PC-9 (cell line): ENCODE results near the gene ZBTB7C.

Experiments used
- EZH2 ChIP-seq: fragments of 200-600 bp; sonication (generic); IDR thresholded peaks from 2 replicates; pipeline ENCODE4 v1.8.0; 2017; ENCODE audit warnings: antibody characterized with exemption, low read depth
- TF ChIP-seq, protein P1 (sequence below): fragments of 200-600 bp; sonication (generic); conservative IDR thresholded peaks from 2 replicates; pipeline ENCODE4 v1.6.1; 2017; ENCODE audit warnings: mixed run types, antibody characterized with exemption, mild to moderate bottlenecking, moderate library complexity

DNA sequence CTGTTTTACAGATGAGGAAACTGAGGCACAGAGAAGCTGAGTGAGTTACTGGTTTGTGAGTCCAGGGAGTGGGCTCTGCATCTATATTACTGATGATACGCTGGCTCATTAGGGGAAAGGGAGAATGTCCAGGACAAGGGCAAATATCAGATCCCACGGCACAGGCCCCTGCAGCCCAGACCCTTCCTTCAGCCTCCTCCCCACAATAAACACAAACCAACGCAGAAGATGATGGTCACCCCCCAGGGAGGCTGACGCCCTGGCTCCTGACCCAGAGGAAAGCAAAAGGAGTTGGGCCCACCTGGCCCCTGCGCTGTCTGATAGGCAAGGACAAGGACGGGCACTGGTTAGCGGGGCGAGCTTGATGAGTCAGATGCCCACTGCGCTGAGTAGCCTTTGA lies 47.7 kb upstream of the ZBTB7C start:
- TF ChIP-seq, protein P1, sequence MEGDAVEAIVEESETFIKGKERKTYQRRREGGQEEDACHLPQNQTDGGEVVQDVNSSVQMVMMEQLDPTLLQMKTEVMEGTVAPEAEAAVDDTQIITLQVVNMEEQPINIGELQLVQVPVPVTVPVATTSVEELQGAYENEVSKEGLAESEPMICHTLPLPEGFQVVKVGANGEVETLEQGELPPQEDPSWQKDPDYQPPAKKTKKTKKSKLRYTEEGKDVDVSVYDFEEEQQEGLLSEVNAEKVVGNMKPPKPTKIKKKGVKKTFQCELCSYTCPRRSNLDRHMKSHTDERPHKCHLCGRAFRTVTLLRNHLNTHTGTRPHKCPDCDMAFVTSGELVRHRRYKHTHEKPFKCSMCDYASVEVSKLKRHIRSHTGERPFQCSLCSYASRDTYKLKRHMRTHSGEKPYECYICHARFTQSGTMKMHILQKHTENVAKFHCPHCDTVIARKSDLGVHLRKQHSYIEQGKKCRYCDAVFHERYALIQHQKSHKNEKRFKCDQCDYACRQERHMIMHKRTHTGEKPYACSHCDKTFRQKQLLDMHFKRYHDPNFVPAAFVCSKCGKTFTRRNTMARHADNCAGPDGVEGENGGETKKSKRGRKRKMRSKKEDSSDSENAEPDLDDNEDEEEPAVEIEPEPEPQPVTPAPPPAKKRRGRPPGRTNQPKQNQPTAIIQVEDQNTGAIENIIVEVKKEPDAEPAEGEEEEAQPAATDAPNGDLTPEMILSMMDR = no peak
- TF ChIP-seq EZH2 = no peak
